ENCODE results near the gene UTS2R. TPM values are rescaled to one million over a fixed set of nuclear protein-coding genes. Genes with fewer than 3 reads are reported as not detected.

The UTS2R gene
- total RNA-seq, 4 donors from 2014 or later: not detected

DNA sequence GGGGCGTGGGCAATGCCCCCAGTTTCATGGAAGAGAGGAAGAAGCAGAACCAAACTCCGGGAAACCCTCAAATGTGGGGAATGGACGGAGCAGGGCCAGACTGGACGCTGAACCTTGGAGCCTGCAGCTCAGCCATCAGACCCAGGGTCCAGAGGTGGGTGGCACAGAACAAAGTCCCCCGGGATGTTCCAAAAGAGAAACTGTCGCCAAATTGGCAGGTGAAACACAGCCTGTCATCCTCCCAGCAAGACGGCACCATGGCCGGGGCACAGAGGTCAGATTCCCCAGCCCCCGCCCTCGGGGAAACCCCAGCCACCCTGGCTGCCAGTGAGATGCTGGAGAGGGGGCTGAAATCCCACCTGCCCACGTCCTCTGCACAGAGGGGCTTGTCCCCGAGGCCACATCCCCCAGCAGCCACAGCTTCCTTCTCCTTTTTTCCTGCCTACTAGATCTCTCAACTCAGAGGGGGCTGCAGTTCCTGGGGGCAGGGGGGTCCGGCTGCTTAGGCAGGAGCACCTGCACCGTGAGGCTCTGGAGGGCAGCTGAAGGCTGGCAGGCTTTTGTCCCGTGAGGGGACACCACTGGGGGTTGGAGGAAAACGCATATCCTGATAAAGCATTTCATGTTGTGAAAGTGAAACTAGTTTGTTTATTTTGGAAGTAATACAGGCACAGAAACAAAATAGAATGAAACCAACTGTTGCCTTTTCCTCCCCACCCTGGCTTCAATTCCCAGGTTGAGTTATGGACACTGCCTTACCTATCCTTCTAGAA is 36.8 kb upstream of the UTS2R start:
- no peak for DNase-seq (ENCODE audit: extremely low spot score)
- Histone ChIP-seq H3K27me3 (peaks cover 0 to 29% (median 0%) of the 10 kb centered on the region in 4 donors), H3K4me1 (peaks cover 44 to 74% (median 70%) of the 10 kb centered on the region in 4 donors), H3K9me3 (no peaks in the 10 kb centered on the region), H3K36me3 (no peaks in the 10 kb centered on the region), H3K27ac (replicated peaks in 1 of 4) (peak overlapping the region; percentile 70 to 75 (median 72)), H3K4me3 (peak overlapping the region; percentile 61 to 71 (median 70))
- TF ChIP-seq, protein P1, sequence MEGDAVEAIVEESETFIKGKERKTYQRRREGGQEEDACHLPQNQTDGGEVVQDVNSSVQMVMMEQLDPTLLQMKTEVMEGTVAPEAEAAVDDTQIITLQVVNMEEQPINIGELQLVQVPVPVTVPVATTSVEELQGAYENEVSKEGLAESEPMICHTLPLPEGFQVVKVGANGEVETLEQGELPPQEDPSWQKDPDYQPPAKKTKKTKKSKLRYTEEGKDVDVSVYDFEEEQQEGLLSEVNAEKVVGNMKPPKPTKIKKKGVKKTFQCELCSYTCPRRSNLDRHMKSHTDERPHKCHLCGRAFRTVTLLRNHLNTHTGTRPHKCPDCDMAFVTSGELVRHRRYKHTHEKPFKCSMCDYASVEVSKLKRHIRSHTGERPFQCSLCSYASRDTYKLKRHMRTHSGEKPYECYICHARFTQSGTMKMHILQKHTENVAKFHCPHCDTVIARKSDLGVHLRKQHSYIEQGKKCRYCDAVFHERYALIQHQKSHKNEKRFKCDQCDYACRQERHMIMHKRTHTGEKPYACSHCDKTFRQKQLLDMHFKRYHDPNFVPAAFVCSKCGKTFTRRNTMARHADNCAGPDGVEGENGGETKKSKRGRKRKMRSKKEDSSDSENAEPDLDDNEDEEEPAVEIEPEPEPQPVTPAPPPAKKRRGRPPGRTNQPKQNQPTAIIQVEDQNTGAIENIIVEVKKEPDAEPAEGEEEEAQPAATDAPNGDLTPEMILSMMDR (IDR thresholded peaks at IDR 0.05): no peak
- peak in 1 of 2 donors; percentile 14 for TF ChIP-seq POLR2AphosphoS5 (IDR thresholded peaks at IDR 0.05)
- intact Hi-C loops (cut with DNase I): no loop called here
- 37% methylated on average over 12 of the region's 16 CpGs for WGBS

DNA sequence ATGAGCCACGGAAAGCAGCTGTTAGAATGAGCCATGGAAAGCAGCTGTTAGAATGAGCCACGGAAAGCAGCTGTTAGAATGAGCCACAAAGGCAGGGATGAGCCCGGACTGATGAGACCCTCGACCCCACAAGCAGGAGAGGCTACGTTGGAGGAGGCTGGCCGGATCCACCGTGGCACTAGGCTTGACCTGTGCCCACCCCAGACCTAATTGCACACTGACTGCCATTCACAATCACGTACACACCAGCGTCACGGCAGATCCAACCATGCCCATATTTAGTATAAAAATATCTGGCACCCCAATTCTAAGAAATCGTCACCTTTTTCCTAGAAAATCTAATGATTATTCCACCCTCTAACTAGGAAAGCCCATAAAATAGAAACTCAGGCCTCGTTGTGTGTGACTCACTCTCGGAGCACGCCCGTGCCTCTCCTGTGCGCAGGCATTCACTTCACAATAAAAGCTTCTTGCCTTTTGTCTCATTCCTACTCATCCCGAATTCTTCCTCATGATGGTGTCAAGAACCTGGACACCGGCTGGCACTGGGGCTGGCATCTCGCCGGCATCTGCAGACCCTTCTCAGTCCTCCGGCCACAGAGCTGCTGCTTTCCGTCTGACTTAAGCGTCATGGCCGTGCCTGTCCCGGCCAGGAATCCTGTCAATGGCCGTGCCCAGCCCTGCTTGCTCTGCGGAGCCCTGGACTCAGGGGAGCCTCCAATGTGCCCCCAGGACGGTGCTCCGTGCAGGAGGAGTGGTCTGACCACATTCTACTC is 32.5 kb upstream of the UTS2R start:
- Histone ChIP-seq H3K4me3 (peak overlapping the region; percentile 43 to 54 (median 50)), H3K27ac (replicated peaks in 1 of 4) (peak overlapping the region; percentile 70 to 81 (median 76)), H3K27me3 (peaks cover 0 to 4% (median 0%) of the 10 kb centered on the region in 4 donors), H3K4me1 (peaks cover 27 to 40% (median 37%) of the 10 kb centered on the region in 4 donors), H3K9me3 (no peaks in the 10 kb centered on the region), H3K36me3 (no peaks in the 10 kb centered on the region)
- DNase-seq (ENCODE audit: extremely low spot score): no peak
- WGBS: 24% methylated on average over 22 of the region's 29 CpGs
- intact Hi-C loops (cut with DNase I): no loop called here
- TF ChIP-seq, protein P1 (IDR thresholded peaks at IDR 0.05): no peak
- TF ChIP-seq POLR2AphosphoS5 (IDR thresholded peaks at IDR 0.05): peak; percentile 60 to 78

DNA sequence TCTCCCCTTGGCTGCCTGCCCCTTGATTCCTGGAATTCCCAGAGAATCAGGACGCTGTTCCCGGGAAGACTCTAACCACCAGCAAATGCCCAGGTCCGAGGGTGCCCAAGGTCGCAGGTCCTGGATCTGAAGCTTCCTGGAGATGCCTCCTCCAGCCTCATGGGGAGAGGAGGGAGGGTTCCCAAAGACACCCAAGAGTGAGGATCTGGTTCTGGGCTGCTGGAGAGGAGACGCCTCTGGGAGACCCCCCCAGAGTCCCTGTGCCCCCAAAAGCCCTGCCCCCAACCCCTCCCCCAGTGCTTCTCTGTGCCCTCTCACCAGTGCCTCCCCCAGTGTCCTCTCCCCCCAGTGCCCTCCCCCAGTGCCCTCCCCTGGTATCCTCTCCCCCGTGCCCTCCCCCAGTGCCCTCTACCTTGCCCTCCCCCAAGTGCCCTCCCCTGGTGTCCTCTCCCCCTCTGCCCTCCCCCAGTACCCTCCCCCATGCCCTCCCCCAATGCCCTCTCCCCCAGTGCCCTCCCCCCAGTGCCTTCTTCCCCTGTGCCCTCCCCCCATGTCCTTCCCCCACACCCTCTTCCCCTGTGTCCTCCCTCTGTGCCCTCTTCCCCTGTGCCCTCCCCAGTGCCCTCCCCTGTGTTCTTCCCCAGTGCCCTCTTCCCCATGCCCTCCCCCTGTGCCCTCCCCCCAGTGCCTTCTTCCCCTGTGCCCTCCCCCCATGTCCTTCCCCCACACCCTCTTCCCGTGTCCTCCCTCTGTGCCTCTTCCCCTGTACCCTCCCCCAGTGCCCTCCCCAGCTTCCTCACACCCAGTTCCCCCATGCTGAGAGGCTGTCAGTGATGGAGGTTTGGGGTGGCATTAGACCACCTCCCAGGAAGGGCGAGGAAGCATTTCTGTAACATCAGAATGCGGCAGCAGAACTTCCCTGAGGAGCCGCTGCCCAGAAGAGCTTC is 31.7 kb upstream of the UTS2R start:
- Histone ChIP-seq H3K27me3 (no peaks in the 10 kb centered on the region), H3K9me3 (no peaks in the 10 kb centered on the region), H3K4me3 (peak overlapping the region; percentile 43 to 54 (median 50)), H3K27ac (replicated peaks in 1 of 4) (peak overlapping the region; percentile 70 to 81 (median 76)), H3K36me3 (no peaks in the 10 kb centered on the region), H3K4me1 (peaks cover 18 to 32% (median 29%) of the 10 kb centered on the region in 4 donors)
- no peak for DNase-seq (ENCODE audit: extremely low spot score)
- intact Hi-C loops (cut with DNase I): no loop called here
- TF ChIP-seq EP300 (IDR thresholded peaks at IDR 0.05): no peak
- TF ChIP-seq POLR2A (IDR thresholded peaks at IDR 0.05; ENCODE audit: low read depth): no peak
- 70% methylated on average over 6 of the region's 10 CpGs for WGBS

DNA sequence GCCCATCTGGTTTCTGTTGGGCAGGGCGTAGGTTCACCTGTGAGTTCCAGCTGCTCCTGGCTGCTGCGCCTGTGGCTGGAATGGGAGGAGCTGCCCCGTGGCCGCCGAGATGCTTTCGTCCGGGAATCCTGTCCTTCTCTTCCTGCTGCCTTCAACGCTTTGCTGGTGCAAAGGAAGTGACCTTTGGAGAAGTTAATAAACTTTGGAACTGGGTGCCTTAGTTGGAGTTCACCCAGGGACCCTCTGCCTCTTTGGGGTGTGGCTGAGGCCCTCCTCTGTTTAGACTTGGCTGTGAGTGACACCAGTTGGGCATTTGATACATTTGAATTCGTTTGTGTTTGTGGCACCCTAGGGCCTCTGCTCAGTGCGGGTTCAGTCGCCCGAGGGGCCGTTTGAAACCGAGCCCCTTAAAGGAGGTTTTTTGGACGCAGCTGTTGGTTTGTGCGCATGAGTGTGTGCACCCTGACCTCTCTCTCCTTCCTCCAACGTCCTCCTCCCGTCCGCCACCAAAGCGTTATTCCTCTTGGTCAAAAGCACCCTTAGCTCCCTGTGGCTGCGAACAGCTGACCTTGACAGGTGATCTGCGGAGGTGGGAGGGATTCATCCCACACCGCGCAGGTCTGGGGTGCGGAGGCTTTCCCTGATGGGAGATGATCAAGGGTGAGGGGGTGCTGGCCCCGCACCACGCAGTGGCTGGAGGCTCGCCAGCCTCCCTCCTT is 29.0 kb upstream of the UTS2R start:
- TF ChIP-seq POLR2AphosphoS5 (IDR thresholded peaks at IDR 0.05) (no peak), EP300 (IDR thresholded peaks at IDR 0.05) (no peak), POLR2A (IDR thresholded peaks at IDR 0.05; ENCODE audit: low read depth) (no peak)
- TF ChIP-seq, protein P1 (IDR thresholded peaks at IDR 0.05): no peak

More for the DNA sequence above, 29.0 kb upstream of the UTS2R start:
- no peak overlapping the region for H3K27ac ChIP-seq (replicated peaks in 1 of 4)
- H3K36me3 ChIP-seq: no peaks in the 10 kb centered on the region
- H3K27me3 ChIP-seq: peaks cover 0 to 5% (median 0%) of the 10 kb centered on the region in 4 donors
- no peaks in the 10 kb centered on the region for H3K9me3 ChIP-seq
- intact Hi-C loops (cut with DNase I): no loop called here
- peaks cover 13 to 21% (median 18%) of the 10 kb centered on the region in 4 donors for H3K4me1 ChIP-seq
- 83% methylated on average over 28 of the region's 28 CpGs for WGBS
- DNase-seq (ENCODE audit: extremely low spot score): no peak
- H3K4me3 ChIP-seq: no peak overlapping the region

All from esophagus muscularis mucosa (tissue), 4 donors.